Panc1 (cell line): Measurements from ENCODE around the gene PPARD.

Experiments
- POLR2AphosphoS5 ChIP-seq: IDR thresholded peaks from 2 replicates; pipeline ENCODE4 v1.6.1; 2012; ENCODE audit warnings: mild to moderate bottlenecking, low read depth, low read length, moderate library complexity
- TCF7L2 ChIP-seq: IDR thresholded peaks from 2 replicates; pipeline ENCODE4 v1.6.1; 2011; ENCODE audit warnings: mild to moderate bottlenecking, low read depth, low read length, inconsistent platforms
- TF ChIP-seq, protein P1 (sequence below): fragments of 450-650 bp; IDR thresholded peaks from 2 replicates; pipeline ENCODE4 v1.5.1; 2017; ENCODE audit warnings: mild to moderate bottlenecking

DNA sequence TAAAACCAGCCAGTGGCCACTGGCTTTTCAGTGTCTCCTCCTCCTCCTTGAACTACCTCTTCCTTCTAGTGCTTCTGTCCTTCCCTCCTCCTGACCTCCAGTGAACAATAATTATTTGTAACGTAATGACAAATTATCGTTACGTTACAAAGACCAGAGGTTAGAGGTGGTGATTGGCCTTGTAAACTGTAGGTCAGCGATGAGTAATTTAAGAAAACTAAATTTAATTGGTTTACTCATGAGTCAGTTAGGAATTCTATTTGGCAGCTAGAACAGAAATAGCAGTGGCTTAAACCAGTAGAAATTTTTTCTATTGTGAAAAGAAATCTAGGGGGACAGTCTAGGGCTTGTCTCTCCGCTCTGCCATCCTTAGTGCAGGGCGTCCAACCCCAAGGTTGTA is 38.8 kb downstream of the PPARD start:
- TF ChIP-seq, protein P1, sequence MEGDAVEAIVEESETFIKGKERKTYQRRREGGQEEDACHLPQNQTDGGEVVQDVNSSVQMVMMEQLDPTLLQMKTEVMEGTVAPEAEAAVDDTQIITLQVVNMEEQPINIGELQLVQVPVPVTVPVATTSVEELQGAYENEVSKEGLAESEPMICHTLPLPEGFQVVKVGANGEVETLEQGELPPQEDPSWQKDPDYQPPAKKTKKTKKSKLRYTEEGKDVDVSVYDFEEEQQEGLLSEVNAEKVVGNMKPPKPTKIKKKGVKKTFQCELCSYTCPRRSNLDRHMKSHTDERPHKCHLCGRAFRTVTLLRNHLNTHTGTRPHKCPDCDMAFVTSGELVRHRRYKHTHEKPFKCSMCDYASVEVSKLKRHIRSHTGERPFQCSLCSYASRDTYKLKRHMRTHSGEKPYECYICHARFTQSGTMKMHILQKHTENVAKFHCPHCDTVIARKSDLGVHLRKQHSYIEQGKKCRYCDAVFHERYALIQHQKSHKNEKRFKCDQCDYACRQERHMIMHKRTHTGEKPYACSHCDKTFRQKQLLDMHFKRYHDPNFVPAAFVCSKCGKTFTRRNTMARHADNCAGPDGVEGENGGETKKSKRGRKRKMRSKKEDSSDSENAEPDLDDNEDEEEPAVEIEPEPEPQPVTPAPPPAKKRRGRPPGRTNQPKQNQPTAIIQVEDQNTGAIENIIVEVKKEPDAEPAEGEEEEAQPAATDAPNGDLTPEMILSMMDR, result no peak
- TF ChIP-seq POLR2AphosphoS5, result no peak
- no peak for TF ChIP-seq TCF7L2
